Loucy (cell line): ENCODE measurements around the gene ATOH7.
A peak's percentile ranks its signal among the peaks of the same experiment; 100 is the strongest.

Source experiments
- EZH2phosphoT487 ChIP-seq: fragments of 200-600 bp; IDR thresholded peaks from 2 replicates; pipeline ENCODE4 v1.6.1; 2018; ENCODE audit warnings: antibody characterized with exemption, mild to moderate bottlenecking, moderate library complexity, borderline replicate concordance
- TF ChIP-seq, protein P1 (sequence below): fragments of 200-600 bp; sonication (generic); conservative IDR thresholded peaks from 2 replicates; pipeline ENCODE4 v1.5.1; 2014; ENCODE audit warnings: mild to moderate bottlenecking, antibody characterized with exemption, low read length

DNA sequence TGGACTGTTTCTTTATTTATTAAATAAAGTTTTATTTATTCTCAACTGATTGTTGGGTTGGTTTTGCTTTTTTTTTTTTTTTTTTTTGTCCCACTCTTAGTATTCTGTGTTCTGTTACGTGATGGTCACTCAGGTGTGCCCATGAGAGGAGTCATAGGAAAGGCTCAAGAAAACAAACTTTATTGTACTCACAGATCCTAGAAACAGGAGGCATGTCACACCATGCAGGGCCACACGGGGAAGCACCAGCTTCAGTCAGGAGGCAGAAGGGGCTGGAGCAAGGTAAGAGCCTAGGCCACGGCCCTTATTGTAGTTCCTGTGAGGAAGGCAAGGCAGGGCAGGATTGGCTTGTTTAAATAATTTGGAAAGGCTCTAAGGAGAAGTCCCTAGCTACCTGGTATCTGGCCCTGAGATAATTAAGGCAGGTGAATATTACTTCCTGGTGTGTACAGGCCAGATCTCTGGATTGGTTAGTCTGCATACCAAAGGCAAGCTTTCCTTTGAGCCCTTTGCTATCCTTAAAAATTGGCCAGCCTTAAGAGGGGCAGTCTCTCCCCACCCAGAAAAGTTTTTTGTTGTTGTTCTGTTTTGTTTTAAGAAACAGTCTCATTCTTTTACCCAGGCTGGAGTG, 8.3 kb downstream of the ATOH7 start:
- TF ChIP-seq, protein P1, sequence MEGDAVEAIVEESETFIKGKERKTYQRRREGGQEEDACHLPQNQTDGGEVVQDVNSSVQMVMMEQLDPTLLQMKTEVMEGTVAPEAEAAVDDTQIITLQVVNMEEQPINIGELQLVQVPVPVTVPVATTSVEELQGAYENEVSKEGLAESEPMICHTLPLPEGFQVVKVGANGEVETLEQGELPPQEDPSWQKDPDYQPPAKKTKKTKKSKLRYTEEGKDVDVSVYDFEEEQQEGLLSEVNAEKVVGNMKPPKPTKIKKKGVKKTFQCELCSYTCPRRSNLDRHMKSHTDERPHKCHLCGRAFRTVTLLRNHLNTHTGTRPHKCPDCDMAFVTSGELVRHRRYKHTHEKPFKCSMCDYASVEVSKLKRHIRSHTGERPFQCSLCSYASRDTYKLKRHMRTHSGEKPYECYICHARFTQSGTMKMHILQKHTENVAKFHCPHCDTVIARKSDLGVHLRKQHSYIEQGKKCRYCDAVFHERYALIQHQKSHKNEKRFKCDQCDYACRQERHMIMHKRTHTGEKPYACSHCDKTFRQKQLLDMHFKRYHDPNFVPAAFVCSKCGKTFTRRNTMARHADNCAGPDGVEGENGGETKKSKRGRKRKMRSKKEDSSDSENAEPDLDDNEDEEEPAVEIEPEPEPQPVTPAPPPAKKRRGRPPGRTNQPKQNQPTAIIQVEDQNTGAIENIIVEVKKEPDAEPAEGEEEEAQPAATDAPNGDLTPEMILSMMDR, result peak; percentile 35
- no peak for TF ChIP-seq EZH2phosphoT487
